GM19395 (cell line): ENCODE results near the gene PHACTR4.
A peak's percentile ranks its signal among the peaks of the same experiment; 100 is the strongest.
"Not testable (repeated sequence)": the region's sequence is repeated elsewhere in the genome, so short reads cannot be mapped to it uniquely, and the experiment has no call there.

Experiments used
- ATAC-seq: cut with Tn5 transposase; IDR thresholded peaks from one replicate; pipeline ENCODE4 v1.9.1; 2021; ENCODE audit warnings: mild to moderate bottlenecking, moderate library complexity; ENCODE audit not compliant: unreplicated experiment

Gene PHACTR4

DNA sequence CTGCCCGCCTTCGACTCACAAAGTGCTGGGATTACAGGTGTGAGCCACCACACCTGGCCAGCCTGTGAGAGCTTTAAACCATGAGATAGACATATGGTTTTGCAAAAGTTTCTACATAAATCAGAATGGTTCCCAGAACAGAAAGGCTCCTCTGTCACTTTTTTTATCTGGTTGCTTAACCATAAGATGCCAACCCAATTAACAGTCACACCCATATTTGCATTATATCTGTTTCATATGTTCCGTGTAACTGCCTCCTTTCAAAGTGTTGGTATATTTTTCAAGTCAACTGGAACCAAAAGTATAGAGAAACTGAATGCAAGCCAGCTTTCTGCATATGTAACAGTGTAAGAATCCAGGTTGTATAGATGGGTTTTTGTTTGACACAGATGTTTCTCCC lies 112.6 kb downstream of the PHACTR4 start:
- ATAC-seq: no peak

DNA sequence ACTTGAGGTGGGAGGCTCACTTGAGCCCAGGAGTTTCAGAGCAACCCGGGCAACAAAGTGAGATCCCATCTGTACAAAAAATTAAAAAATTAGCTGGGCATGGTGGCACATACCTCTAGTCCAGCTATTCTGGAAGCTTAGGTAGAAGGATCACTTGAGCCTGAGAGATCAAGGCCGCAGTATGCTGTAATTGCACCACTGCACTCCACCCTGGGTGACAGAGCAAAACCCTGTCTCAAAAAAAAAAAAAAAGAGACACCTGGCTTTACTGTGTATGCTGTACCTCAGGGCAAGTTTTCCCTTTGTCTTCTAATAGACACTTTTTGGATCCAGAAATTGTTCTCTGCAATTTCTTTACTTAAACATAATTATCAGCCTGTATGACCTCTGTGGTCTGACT lies 113.2 kb downstream of the PHACTR4 start:
- ATAC-seq: no peak

DNA sequence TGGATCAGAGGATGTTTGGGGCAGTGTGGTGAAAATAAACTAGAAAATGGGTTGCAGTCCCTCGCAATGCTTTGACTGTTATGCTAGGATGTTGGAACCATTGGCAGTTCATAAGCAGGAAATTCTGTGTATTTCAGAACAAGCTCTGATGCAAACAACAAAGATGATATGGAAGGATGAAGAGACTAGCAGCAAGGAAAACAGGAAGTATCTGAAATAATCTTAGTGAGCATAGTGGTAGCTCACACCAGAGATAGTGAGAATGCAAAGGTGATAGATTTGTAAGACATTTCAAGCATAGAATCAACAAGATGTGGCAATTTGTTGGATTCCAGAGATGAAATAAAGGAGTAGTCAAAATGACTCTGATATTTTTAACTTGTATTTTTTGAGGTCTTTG lies 125.2 kb downstream of the PHACTR4 start:
- ATAC-seq: no peak

DNA sequence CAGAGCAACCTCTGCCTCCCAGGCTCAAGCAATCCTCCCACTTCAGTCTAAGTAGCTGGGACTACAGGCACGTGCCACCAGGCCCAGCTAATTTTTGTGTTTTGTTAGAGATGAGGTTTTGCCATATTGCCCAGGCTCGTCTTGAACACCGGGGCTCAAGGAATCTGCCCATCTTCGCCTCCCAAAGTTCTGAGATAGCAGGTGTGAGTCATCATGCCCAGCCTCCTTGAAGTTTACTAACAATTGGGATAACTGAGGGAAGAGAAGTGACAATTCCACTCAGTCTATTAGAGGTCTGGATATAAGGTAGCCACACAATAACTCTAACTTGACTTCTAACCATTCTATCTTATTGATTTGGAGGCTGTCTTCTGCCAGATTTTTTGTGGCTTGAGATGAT lies 130.0 kb downstream of the PHACTR4 start:
- ATAC-seq: no peak

DNA sequence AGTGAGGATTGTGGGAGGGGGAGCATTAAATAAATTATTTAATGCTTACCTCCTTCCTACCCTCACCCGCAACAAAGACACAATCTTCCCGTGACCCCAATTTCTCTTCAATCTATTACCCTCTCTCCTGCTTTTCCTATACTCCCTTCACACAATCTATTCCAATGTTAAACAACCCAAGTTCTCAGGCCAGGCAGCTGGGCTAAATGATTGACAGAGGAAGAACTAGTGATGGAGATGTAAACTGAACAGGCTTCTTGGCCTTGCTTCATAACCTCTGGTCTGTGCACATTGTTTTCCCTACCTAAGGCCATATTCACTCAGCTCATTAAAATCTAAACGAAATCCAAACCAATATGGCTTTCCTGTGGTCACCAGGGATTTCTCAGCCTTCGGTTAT lies 132.4 kb downstream of the PHACTR4 start:
- no peak for ATAC-seq

DNA sequence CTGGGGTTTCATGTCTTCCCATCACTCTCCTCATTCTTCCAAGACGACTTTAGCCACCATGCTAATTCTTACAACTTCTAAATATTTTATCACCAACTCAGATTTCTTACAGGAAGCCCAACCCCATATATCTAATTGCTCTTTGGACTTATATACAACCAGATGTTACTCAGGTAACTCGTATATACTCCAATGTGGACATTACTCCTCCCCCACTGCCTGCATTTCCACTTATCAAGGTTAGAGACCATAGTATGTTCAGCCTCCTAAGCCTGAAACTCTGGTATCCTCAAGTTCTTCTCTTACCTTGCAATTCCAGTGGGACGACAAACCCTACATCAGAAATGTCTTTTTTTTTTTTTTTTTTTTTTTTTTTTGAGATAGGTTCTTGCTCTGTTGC lies 133.6 kb downstream of the PHACTR4 start:
- no peak for ATAC-seq

DNA sequence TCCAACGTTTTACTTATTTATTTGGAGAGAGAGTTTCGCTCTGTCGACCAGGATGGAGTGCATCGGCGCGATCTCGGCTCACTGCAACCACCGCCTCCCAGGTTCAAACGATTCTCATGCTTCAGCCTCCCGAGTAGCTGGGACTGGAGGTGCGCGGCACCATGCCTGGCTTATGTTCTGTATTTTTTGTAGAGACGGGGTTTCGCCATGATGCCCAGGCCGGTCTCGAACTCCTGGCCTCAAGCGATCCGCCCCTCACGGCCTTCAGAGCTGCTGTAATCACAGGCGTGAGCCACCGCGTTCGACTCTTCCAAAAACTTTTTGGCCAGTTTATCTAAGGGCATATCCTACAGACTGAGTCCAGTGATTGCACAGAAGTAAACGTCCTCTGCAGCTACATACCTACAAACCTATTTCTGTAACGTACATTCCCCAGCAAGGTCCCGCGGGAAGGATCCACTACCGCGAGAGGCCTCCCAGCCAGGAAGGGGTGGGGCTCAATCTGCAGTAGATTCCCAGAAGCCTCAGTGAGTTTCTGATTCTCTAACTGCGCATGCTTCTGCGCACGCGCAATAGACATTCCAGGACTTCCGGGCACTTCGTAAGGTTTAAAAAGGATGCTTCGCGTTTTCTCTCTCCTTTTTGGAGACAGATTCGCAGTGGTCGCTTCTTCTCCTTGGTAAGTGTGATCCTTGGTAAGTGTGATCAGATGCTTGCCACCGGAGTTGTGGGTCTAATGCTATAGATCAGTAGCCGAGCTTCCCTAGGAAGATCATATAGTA lies 136.1 kb downstream of the PHACTR4 start, which contains the start of gene RCC1:
RCC1 (plus strand) TSS at position 638 of the 782 bp plus-strand sequence. CDS start 23,824 bp downstream, outside the sequence.
- peak; percentile 70 for ATAC-seq

DNA sequence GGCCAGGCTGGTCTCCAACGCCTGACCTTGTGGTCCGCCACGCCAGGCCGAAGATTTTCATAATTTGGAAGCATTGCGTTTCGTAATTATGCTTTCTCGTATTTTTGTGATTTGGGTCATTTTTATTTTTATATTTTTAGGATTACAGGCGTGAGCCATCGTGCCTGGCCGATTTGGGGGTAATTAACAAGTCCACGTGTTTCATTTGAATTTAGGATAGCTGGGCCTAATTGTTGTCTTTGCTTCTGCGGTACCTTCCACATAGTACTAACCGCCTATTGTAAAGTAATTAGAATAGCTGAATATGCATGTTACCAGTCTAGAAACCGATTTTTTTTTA lies 137.3 kb downstream of the PHACTR4 start:
- no peak for ATAC-seq

DNA sequence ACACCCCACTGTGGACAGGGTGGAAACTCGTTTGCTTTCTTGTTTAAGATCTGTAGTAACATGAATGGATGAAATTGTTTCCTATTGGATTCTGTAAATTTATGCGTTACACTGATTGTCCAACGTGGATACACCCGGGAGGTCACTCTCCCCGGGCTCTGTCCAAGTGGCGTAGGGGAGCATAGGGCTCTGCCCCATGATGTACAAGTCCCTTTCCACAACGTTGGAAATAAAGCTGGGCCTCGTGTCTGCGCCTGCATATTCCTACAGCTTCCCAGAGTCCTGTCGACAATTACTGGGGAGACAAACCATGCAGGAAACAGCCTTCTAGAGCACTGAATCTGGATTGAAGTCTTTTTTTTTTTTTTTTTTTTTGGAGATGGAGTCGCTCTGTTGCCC lies 137.7 kb downstream of the PHACTR4 start:
- ATAC-seq: no peak

DNA sequence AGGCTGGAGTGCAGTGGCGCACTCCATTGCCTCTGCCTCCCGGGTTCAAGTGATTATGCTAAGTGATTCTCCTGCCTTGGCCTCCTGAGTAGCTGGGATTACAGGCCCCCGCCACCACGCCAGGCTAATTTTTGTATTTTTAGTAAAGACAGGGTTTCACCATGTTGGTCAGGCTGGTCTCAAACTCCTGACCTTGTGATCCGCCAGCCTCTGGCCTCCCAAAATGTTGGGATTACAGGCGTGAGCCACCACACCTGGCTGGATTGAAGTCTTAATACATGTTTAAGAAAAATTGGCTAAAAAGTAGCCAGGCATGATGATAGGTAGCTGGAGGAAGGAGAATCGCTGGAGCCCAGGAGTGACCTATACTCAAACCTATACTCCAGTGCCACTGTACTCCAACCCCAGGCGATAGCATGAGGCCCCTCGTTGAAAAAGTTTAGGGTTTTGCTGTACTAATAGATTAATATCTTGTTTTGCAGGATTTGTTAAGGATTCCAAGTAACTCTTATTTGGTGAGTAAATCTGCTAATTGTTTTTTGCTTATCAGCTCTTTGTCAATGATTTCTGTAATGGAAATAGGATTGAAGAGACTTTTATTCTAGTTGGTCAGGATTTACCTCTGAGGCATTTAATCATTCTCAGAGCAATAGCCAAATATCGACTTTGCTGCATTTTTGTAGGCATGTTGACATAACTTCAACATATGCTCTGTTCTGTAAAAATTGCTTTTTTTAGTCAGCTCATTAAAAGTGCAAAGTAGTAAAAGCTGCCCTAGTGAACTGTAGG lies 138.3 kb downstream of the PHACTR4 start:
- no peak for ATAC-seq

DNA sequence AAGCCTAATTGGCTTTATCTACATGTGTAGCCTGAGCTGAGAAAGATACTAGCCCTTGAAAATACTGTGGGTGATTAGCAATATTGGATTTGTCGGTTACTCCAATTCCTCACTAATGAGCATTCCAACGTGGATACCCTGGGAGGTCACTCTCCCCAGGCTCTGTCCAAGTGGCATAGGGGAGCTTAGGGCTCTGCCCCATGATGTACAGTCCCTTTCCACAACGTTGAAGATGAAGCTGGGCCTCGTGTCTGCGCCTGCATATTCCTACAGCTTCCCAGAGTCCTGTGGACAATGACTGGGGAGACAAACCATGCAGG lies 138.9 kb downstream of the PHACTR4 start:
- no peak for ATAC-seq

DNA sequence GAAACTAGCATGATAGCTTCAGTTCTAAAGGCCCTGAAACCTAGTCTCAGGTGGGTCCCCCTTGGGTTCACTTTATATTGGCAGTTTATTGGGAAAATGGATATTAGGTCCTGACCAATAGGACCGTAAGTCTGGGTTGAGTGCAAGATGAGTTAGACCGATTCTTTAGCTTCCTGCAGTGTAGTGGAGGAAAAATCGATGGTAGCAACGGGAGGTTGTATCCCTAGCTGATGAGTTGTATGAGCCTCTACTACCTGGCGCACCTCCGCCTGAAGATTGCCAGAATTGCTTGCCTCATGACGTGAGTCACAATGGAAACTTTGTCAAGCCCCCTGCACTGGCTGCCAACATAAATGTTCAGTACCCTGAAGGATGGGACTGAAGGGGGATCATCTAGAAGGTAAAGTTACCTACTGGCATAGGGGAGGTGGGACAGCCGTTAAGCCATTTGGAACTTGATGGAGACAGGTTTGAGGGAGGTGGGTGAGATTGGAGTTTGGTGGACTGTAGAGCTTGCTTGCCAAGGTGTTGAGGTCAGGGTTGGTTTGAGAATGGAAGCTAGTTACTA lies 140.2 kb downstream of the PHACTR4 start:
- ATAC-seq: no peak

DNA sequence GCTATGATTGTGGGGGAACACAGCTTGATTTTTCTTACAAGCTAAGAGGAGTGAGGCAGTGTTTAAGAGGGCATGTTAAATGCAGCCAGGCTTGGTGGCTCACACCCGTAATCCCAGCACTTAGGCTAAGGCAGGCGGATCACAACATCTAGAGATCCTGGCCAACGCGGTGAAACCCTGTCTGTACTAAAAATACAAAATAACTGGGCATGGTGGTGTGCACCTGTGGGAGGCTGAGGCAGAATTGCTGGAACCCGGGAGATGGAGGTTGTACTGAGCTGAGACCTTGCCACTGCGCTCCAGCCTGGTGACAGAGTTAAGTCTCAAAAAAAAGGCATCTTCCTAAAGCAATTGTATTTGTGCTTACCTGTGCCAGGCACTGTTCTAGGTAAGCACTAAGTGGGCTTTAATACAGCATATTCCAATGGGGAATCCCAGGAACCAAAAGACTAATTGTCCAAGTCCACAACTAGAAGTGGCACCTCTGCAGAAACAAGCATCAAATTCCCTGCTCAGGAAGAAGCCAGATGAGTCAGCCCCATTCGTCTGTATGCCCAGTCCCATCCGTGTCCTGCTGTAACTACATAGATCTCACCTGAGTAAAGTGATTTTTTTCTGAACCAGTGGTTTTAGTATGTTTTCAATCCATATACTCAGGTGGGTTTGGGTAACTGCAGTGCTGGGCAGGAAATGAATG lies 140.9 kb downstream of the PHACTR4 start:
- ATAC-seq: no peak

DNA sequence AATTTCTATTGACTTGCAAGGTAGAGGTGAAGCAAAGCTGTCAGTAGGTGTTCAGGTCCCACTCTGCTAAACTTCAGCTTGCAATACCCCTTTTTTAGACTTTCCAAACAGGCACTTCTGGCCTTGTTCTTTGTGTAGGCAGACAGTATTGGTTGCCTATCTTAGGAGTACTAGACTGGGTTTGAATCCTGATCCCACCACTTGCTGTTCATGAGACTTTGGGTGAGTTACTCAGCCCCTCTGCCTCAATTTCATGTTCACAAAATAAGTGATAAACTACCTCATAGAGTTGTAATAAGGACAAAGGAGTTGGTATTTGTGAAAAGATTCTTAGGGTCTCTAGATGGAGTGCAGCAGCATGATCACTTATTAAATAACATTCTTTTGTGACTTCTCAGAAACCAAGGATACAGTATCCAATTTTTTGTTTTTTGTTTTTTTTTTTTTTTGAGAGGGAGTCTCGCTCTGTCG lies 141.5 kb downstream of the PHACTR4 start:
- ATAC-seq: no peak

DNA sequence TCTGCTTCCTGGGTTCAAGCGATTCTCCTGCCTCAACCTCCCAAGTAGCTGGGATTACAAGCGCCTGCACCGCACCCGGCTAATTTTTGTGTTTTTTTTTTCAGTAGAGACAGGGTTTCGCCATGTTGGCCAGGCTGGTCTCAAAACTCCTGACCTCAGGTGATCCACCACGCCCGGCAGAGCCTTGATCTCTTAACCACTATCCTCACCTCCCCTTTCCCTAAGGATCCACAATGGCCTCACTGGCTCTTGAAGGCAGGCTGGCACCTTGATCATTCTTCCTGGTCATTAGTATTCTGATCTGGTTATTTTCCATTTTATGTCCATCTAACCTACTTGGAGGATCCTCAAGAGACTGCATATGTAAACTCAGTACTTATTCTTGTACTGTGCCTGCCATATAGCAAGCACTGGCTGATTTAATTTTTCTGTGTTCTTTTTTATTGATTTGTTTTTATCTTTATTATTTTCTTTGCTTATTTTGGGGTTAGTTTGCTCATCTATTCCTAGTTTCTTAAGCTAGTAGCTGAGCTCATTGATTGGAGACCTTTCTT lies 142.6 kb downstream of the PHACTR4 start:
- no peak for ATAC-seq

DNA sequence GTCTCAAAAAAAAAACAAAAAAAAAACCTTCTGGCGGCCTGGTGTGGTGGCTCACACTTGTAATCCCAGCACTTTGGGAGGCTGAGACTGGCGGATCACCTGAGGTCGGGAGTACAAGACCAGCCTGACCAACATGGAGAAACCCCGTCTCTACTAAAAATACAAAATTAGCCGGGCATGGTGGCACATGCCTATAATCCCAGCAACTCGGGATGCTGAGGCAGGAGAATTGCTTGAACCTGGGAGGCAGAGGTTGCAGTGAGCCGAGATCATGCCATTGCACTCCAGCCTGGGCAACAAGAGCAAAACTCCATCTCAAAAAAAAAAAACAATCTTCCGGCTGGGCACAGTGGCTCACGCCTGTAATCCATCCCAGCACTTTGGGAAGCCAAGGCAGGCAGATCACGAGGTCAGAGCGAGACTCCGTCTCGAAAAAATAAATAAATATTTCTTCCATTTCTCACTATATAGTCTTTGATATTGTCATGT lies 144.9 kb downstream of the PHACTR4 start:
- not testable (repeated sequence) for ATAC-seq

DNA sequence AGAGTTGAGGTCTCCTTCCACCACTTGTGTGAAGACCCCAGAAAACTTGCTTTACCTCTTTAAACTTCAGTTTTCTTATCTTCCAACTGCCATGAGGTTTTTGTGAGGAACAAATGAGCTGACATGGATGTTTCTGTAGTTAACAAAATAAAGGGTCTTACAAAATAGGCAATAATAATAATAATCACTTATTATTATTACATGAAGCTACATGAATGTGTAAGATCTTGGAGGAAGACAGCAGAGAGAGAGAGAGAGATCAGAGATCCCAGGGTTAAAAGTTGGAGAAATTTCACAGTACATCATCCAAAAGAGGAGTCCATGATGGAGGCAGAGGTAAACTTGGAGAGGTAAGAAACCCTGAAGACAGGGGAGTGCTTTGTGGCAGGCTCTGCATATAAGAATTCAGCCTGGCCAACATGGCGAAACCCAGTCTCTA lies 147.0 kb downstream of the PHACTR4 start:
- no peak for ATAC-seq

DNA sequence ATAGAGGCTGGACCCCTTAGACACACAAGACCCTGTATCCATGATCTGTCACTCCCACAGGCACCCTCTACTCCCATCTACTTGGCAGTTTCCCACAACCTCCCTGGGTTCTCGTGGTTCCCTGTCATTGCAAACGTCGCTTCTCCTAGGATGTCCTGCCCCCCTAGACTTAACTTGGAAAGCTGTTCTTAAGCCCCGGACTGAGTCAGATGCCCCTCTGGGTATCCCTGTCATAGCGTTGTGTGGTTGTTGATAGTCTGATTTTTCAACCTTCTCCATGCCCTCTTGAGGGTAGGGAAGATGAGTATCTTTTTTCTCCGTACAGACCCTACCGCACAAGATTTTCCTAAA lies 148.1 kb downstream of the PHACTR4 start:
- no peak for ATAC-seq

DNA sequence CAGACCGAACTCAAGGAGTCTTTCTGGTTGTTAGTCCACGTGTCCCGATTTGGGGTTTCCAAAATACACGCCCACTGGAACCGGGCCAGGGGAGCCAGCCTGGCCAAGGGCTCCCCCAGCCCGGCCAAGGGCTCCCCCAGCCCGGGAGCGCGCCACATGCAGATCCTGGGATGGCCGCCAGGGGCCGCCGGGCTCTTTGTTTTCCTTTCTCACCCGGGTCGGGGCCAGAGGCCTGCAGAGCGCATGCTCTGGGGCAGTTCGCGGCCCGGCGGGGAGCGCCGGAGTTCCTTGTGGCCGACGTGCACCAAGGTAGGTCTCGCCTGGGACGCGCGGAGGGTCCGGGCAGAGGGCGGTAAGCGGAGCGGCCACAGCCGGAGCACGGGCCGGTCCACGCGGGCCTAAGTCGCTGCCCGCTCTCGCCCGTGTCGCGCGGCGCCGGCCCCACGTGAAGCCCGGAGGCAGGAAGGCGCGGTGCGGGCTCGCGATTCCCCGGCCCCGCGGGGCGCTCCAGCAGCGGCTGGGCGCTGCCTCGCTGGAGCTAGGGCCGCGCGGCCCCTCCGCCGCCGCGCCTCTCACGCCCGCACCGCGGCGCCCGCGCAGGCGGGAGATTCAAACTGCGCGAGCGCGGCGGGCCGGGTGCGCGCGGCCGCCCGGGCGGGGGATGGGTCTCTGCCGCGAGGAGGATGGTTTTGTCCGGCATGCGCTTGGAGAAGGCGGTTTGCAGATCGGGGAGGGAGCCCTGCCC lies 148.6 kb downstream of the PHACTR4 start:
- peak; percentile 69 for ATAC-seq

DNA sequence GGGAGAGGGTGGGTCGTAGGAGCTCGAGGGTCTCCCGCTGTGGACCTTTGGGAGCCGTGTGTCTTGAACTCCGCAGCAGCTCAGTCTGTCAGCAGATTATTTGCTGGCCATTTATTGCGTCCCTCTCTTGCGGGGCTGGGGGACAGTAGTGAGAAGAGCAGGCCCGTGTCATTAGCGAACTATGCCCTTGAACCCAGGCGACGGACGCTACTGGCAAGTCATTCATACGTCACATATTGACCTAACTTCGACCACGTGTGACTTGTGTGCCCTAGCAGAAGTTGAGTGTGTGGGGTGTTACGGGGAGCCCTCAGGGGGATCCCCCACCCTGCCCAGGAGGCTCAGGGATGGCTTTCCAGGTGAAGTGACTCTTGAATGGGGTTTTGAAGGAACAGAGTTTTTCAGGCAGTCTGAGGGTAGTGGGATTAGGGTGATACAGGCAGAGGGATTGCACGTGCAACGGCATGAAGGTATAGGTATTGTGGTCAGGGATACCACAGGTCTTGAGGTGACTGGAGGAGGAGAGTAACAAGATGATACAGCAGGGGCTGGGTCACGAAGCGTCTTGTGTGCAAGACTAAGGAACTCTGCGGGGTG lies 149.3 kb downstream of the PHACTR4 start:
- ATAC-seq: peak; percentile 24
